ENCODE data around the gene PDZRN3. TPM values are rescaled to one million over a fixed set of nuclear protein-coding genes. Genes with fewer than 3 reads are reported as not detected.

Gene PDZRN3
- total and polyA plus RNA-seq, 2 of the 13 experiments (the other 11 are each of a cell fraction or from before 2014, with no cell fraction given): not detected

GRCh38 chr3:73485877-73486330 is 138.8 kb downstream of the PDZRN3 start:
- FAIRE-seq: no peak
- no TSS peak for BruUV-seq (replicated peaks)
- POLR2A ChIA-PET: no interaction called here
- TF ChIP-seq ZNF570 (CRISPR knock-in tag; IDR thresholded peaks at IDR 0.05; ENCODE audit: borderline replicate concordance) (no peak), RCOR2 (CRISPR knock-in tag; IDR thresholded peaks at IDR 0.05) (no peak), MYC (CRISPR knock-in tag; IDR thresholded peaks at IDR 0.05; ENCODE audit: borderline replicate concordance) (no peak), HOMEZ (CRISPR knock-in tag; IDR thresholded peaks at IDR 0.05; ENCODE audit: low read depth) (no peak), SAFB2 (CRISPR knock-in tag; IDR thresholded peaks at IDR 0.05; ENCODE audit: borderline replicate concordance, low read depth) (no peak), HOXA9 (CRISPR knock-in tag; IDR thresholded peaks at IDR 0.05; ENCODE audit: borderline replicate concordance) (no peak), ZNF775 (CRISPR knock-in tag; IDR thresholded peaks at IDR 0.05; ENCODE audit: borderline replicate concordance) (no peak), HBP1 (CRISPR knock-in tag; IDR thresholded peaks at IDR 0.05; ENCODE audit: low read depth) (no peak), ZNF503 (CRISPR knock-in tag; IDR thresholded peaks at IDR 0.05) (no peak), REST (IDR thresholded peaks at IDR 0.05; ENCODE audit: borderline replicate concordance in 1 of 2, low read depth in 1 of 2, low read length in 2 of 2) (no peak), ATAD3A (CRISPR knock-in tag; IDR thresholded peaks at IDR 0.05) (no peak), CENPX (CRISPR knock-in tag; IDR thresholded peaks at IDR 0.05) (no peak), E2F2 (CRISPR knock-in tag; IDR thresholded peaks at IDR 0.05; ENCODE audit: borderline replicate concordance) (no peak), ESRRA (CRISPR knock-in tag; IDR thresholded peaks at IDR 0.05; ENCODE audit: low read depth) (no peak), NFE2L2 (IDR thresholded peaks at IDR 0.05; ENCODE audit: low read length) (no peak)

More at GRCh38 chr3:73485877-73486330, 138.8 kb downstream of the PDZRN3 start:
- no peak overlapping the region for H3K9ac ChIP-seq (ENCODE audit: insufficient read depth, low read depth, low read length)
- no peaks in the 10 kb centered on the region for H3K4me1 ChIP-seq (ENCODE audit: insufficient read depth, low read length)
- no peak overlapping the region for H2AFZ ChIP-seq (ENCODE audit: low read length)
- H3K79me2 ChIP-seq (ENCODE audit: insufficient read depth, low read length): no peaks in the 10 kb centered on the region
- H3K36me3 ChIP-seq (replicated peaks in 1 of 2; ENCODE audit: control insufficient read depth in 1 of 2, insufficient read depth in 2 of 2, low read length in 2 of 2): no peaks in the 10 kb centered on the region
- no peak overlapping the region for H3K4me2 ChIP-seq (ENCODE audit: low read depth, low read length)
- CTCF ChIA-PET (ENCODE audit: low intra/inter-chr PET ratio, low total read pairs): no interaction called here
- no peak overlapping the region for H3K4me3 ChIP-seq (replicated peaks in 1 of 3; ENCODE audit: insufficient read depth in 1 of 3, low read depth in 2 of 3, low read length in 3 of 3)
- H3K27me3 ChIP-seq (ENCODE audit: control insufficient read depth in 1 of 2, insufficient read depth in 2 of 2, low read length in 2 of 2): no peaks in the 10 kb centered on the region
- H3K9me3 ChIP-seq (ENCODE audit: low read length): no peaks in the 10 kb centered on the region
- ATAC-seq (no peak), DNase-seq (ENCODE audit: low spot score) (no peak)
- in situ Hi-C loops (cut with HindIII; ENCODE audit: extremely low pct_ligation_motif_present, low pct_unique_long_range_greater_than_20kb) (no loop called here), intact Hi-C loops (cut with micrococcal nuclease; ENCODE audit: unreplicated experiment) (no loop called here)
- WGBS (ENCODE audit: low lambda C conversion rate): 27% methylated on average over 4 of the region's 4 CpGs
- no peaks in the 10 kb centered on the region for H4K20me1 ChIP-seq (ENCODE audit: insufficient read depth, low read length)
- H3K27ac ChIP-seq (ENCODE audit: extremely low read length, insufficient read depth, low read length): no peak overlapping the region

All from HepG2 (cell line).